ENCODE data around the gene TRIM60.
"Not testable (repeated sequence)": the region's sequence is repeated elsewhere in the genome, so short reads cannot be mapped to it uniquely, and the experiment has no call there.

Gene TRIM60

GRCh38 chr4:165011403-165011802, 20.4 kb upstream of the TRIM60 start:
- POLR2A ChIA-PET, result no interaction called here
- no peak for TF ChIP-seq CTCF (IDR thresholded peaks at IDR 0.05; ENCODE audit: control extremely low read depth, extremely low read depth, low read depth, missing control alignments)
- CTCF ChIA-PET, result interaction anchor here (1.2 kb wide), 1 partner anchor 101 kb away, joined by 4 read pairs; the partner anchor contains the start of gene TMEM192
- no peak for DNase-seq (ENCODE audit: extremely low spot score)

DNA sequence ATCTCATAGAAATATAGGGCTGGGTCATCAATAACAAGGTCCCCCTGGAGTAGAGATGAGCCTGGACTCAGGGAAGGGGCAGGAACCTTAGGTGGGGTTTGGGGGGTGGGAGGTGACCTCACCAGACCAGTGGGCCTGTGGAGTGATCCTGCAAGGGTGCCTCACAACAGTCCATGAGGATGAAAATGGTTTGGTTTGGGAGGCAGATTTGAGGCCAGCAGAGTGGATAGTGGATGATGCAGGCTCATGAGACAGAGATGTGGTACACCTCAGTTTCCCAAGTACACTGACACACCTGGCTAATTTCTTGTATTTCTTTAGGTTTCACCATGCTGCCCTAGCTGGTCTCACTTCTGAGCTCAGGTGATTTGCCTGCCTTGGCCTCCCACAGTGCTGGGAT, 18.1 kb upstream of the TRIM60 start:
- POLR2A ChIA-PET, result no interaction called here
- no peak for TF ChIP-seq CTCF (IDR thresholded peaks at IDR 0.05; ENCODE audit: control extremely low read depth, extremely low read depth, low read depth, missing control alignments)
- DNase-seq (ENCODE audit: extremely low spot score), result no peak
- CTCF ChIA-PET, result no interaction called here

DNA sequence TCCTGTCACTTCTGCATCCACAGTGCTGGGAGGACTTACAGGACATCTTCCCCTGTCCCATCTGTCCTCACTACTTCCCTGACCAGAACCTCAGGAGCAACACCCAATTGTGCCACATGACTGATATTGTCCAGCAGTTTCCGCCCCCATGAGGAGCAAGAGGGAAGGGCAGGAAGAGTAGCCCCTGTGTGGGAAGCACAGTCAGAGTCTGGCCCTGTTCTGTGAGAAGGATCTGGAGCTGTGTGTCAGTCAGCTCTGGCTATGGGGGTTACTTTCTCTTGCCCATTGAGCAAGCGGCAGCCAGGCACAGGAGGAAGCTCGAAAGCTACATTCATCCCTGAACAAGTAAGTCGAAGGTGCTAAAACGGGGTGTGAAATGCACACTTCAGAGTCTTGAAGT, 14.8 kb upstream of the TRIM60 start:
- ChIA-PET CTCF (interaction anchor here (0.9 to 1.6 kb wide), 3 partner anchors 18 to 80 kb away, joined by 3 to 5 read pairs (median 4); no protein-coding TSS in a partner anchor), POLR2A (no interaction called here)
- TF ChIP-seq CTCF (IDR thresholded peaks at IDR 0.05; ENCODE audit: control extremely low read depth, extremely low read depth, low read depth, missing control alignments), result no peak
- DNase-seq (ENCODE audit: extremely low spot score), result no peak

DNA sequence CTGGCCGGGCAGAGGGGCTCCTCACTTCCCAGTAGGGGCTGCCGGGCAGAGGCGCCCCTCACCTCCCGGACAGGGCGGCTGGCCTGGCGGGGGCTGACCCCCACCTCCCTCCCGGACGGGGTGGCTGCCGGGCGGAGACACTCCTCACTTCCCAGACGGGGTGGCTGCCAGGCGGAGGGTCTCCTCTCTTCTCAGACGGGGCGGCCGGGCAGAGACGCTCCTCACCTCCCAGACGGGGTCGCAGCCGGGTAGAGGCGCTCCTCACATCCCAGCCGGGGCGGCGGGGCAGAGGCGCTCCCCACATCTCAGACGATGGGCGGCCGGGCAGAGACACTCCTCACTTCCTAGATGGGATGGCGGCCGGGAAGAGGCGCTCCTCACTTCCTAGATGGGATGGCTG, 11.8 kb upstream of the TRIM60 start:
- DNase-seq (ENCODE audit: extremely low spot score); CTCF ChIA-PET: not testable (repeated sequence)

GRCh38 chr4:165025782-165026181, 6.0 kb upstream of the TRIM60 start:
- CTCF ChIA-PET; POLR2A ChIA-PET; DNase-seq (ENCODE audit: extremely low spot score): not testable (repeated sequence)

More for the DNA sequence above, 11.8 kb upstream of the TRIM60 start:
- POLR2A ChIA-PET, result not testable (repeated sequence)

DNA sequence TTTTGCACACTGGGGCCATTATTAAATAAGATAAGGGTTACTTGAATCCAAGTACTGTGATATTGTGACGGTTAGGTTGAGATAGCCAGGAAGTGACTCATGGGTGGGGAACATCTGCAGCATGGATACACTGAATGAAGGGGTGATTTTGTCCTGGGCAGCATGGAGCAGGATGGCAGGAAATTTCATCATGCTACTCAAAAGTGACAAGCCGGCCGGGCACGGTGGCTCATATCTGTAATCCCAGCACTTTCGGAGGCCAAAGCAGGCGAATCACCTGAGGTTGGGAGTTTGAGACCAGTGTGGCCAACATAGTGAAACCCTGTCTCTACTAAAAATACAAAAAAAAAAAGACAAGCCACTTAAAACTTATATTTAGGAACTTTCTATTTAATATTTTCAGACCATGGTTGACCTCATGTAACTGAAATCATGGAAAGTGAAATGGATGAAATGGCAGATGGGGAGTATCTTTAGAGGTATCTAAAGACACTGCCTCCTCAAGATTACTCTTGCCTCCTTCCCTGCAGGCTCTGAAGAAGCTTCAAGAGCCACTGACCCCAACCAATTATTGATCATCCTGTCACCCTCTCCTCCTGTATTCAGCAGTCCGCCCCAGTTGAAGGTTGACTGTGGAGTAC, 3.9 kb upstream of the TRIM60 start:
- POLR2A ChIA-PET, result no interaction called here
- CTCF ChIA-PET, result no interaction called here
- no peak for TF ChIP-seq CTCF (IDR thresholded peaks at IDR 0.05; ENCODE audit: control extremely low read depth, extremely low read depth, low read depth, missing control alignments)
- DNase-seq (ENCODE audit: extremely low spot score), result no peak

GRCh38 chr4:165048170-165048569, 16.4 kb downstream of the TRIM60 start:
- POLR2A ChIA-PET, result no interaction called here
- CTCF ChIA-PET, result interaction anchor here (1.3 kb wide), 1 partner anchor 14 kb away, joined by 3 read pairs; no protein-coding TSS in a partner anchor
- no peak for DNase-seq (ENCODE audit: extremely low spot score)
- TF ChIP-seq CTCF (IDR thresholded peaks at IDR 0.05; ENCODE audit: control extremely low read depth, extremely low read depth, low read depth, missing control alignments), result no peak

GRCh38 chr4:165052627-165053026, 20.8 kb downstream of the TRIM60 start:
- no peak for TF ChIP-seq CTCF (IDR thresholded peaks at IDR 0.05; ENCODE audit: control extremely low read depth, extremely low read depth, low read depth, missing control alignments)
- ChIA-PET POLR2A (no interaction called here), CTCF (interaction anchor here (0.7 kb wide), 1 partner anchor 9 kb away, joined by 3 read pairs; no protein-coding TSS in a partner anchor)
- DNase-seq (ENCODE audit: extremely low spot score), result no peak
